ENCODE measurements around the gene CFTR.
"Not testable (repeated sequence)": the region's sequence is repeated elsewhere in the genome, so short reads cannot be mapped to it uniquely, and the experiment has no call there.

The CFTR gene

GRCh38 chr7:117685795-117686194, 206.0 kb downstream of the CFTR start:
- DNase-seq: no peak

DNA sequence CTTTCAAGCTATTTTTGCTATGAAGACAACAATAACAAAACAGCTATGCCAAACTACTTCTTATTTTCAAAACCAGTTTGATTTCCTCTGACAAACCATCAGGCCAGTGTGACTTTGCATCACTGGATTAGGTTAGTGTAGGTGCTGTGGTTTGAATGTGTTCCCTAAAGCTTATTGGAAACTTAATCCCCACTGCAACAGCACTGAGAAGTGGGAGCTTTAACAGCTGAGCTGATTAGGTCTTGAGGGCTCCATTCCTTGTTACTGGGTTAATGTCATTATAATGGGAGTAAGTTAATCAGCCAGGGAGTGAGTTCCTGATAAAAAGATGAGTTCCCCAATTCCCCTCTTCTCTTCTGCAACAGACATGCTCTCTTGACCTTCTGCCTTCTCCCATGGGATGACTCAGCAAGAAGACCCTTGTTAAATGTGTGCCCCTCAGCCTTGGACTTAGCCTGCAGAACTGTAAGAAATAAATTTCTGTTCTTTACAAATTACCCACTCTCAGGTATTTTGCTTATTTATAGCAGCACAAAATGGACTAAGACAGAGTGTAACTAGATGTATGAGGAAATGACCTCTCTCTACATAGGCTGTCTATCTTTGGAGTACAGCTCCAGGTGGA, 206.6 kb downstream of the CFTR start:
- DNase-seq: no peak

DNA sequence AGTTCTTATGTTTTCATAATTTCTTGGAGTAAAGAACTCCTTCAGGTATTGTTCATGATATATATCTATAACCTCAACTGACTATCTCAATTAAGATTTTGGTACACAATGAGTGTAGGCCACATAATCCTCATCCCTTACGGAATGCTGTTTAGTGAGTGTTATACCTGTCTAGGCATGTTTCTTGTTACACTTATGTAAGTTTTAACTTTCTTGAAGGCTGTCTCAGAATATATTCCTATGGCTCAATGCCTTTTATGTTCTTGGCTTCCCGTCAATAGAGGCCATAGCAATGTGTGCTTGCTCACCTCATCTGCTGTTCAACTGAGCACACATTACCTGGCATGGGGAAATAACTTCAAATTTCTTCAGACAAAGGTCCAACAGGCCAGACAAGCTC, 208.3 kb downstream of the CFTR start:
- DNase-seq: no peak

GRCh38 chr7:117689406-117689805, 209.6 kb downstream of the CFTR start:
- no peak for DNase-seq

- no peak for DNase-seq
Observed at GRCh38 chr7:117690147-117690546, 210.3 kb downstream of the CFTR start.

GRCh38 chr7:117692338-117692737, 212.5 kb downstream of the CFTR start:
- no peak for DNase-seq

GRCh38 chr7:117698018-117698417, 218.2 kb downstream of the CFTR start:
- DNase-seq: no peak

DNA sequence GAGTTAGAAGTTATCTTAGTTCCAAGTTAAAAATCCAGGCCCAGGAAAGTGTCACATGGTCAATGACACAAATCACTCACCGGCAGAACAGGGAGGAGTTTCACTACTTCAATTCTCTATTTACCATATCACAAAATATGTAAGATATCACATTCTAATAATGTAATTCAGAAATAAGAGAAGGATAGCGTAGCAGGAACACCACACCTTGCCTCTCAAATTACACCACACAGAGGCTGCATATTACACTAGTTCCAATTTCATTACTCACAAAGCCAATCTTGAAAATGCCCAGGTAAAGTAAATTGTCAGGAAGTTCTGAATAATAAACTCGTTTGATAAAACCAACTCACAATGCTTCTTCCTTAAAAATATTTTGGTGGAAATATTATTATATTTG, 224.2 kb downstream of the CFTR start:
- no peak for DNase-seq

- no peak for DNase-seq
Observed at GRCh38 chr7:117705630-117706029, 225.8 kb downstream of the CFTR start.

- no peak for DNase-seq
Observed at GRCh38 chr7:117706210-117706609, 226.4 kb downstream of the CFTR start.

DNA sequence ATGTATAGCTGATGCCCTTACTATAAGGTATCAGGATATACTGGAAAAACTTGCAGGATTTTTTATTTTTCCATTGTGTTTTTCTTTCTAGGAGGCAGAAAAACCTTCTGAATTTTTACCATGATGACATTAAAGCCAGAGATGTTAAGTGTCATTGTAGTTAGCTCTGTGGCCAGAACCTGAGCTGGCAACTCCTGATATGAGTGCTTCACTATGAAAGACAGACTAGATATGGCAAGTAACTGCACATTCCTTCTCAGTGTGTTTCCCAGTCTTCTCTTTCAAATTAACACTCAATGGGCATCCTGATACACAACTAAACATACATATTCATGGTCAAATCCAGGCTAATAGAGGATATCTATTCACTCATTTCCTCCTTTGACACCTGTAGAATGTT, 227.3 kb downstream of the CFTR start:
- DNase-seq: no peak

- DNase-seq: not testable (repeated sequence)
Observed at GRCh38 chr7:117708173-117708572, 228.3 kb downstream of the CFTR start.

DNA sequence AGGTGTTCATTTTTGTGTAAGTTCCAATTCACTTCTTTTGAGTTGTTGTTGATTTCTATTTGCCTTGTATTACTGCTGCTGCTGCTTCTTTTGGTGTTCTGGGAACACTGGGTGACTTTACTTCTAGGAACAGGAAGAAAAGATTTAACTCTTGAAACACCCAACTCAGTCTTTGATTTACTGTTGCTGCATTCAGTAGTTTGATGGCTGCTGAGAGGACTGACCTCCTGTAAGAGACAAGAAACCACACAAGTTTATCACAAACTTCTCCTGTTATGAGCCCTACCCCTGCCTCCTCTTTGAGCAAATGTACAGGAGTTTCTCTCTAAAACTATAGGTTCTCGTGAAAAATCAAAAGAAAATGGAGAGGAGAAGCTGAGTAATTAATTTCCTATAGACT, 231.7 kb downstream of the CFTR start:
- no peak for DNase-seq

- DNase-seq: peak in 22 of 51 donors; percentile 5 to 65 (median 34)
Observed at GRCh38 chr7:117715784-117716445, 236.1 kb downstream of the CFTR start.

- no peak for DNase-seq
Observed at GRCh38 chr7:117716707-117717299, 237.0 kb downstream of the CFTR start.

DNA sequence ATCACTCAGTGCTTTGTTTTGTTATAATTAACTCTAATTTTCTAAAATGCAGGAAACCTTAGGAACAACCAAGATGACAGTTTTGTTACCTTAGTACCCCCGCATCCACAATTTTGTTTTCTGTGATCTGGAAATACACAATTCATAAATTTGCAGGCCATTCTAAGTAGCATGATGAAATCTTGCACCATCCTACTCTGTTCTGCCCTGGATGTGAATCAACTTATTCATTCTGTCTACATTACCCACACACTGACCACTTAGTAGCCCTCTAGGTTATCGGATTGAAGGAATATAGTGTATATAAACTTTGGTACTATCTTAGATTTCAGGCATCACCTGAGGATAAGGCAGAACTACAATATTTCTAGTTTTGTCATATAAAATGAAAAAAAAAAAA, 237.5 kb downstream of the CFTR start:
- DNase-seq: no peak

All from hypothalamus (tissue), 51 donors.